GM18867 (cell line): ENCODE results near the gene SALL1.

Source experiments
- ATAC-seq: cut with Tn5 transposase; IDR thresholded peaks from one replicate; pipeline ENCODE4 v1.9.1; 2021; ENCODE audit warnings: mild to moderate bottlenecking, moderate library complexity; ENCODE audit not compliant: unreplicated experiment

Gene SALL1

GRCh38 chr16:51114382-51114781 is 36.7 kb downstream of the SALL1 start:
- ATAC-seq, result no peak

- peak; percentile 68 for ATAC-seq
Measured at GRCh38 chr16:51113236-51114125, 37.6 kb downstream of the SALL1 start.

GRCh38 chr16:51112323-51112722 is 38.7 kb downstream of the SALL1 start:
- ATAC-seq, result no peak

GRCh38 chr16:51111759-51112158 is 39.3 kb downstream of the SALL1 start:
- ATAC-seq, result no peak

- ATAC-seq, result no peak
Measured at GRCh38 chr16:51110700-51111157, 40.3 kb downstream of the SALL1 start.

- no peak for ATAC-seq
Measured at GRCh38 chr16:51109173-51109572, 41.9 kb downstream of the SALL1 start.

GRCh38 chr16:51107742-51108141 is 43.3 kb downstream of the SALL1 start:
- ATAC-seq, result no peak

GRCh38 chr16:51106535-51106934 is 44.5 kb downstream of the SALL1 start:
- ATAC-seq, result no peak

GRCh38 chr16:51103590-51103989 is 47.5 kb downstream of the SALL1 start:
- ATAC-seq, result no peak

- ATAC-seq, result no peak
Measured at GRCh38 chr16:51097729-51098128, 53.3 kb downstream of the SALL1 start.

- no peak for ATAC-seq
Measured at GRCh38 chr16:51095890-51096626, 55.0 kb downstream of the SALL1 start.

- ATAC-seq, result no peak
Measured at GRCh38 chr16:51095084-51095881, 55.8 kb downstream of the SALL1 start.

GRCh38 chr16:51093726-51094280 is 57.3 kb downstream of the SALL1 start:
- no peak for ATAC-seq
